Liver (tissue), 9 donors: ENCODE measurements around the gene NDUFS6. TPM values are rescaled to one million over a fixed set of nuclear protein-coding genes. Genes with fewer than 3 reads are reported as not detected.

Source experiments
- DNase-seq: peaks from one replicate; pipeline ENCODE4 v3.0.0-alpha.2; 2017; ENCODE audit warnings: low spot score
- H3K27ac ChIP-seq, 2 donors: one replicate each; pipeline ENCODE4 v1.7.0; 2013; ENCODE audit warnings: inconsistent platforms in 2 of 2, low read length in 2 of 2, control low read depth in 1 of 2, low read depth in 1 of 2, mild to moderate bottlenecking in 1 of 2
- H3K27me3 ChIP-seq, 4 donors: one replicate each; pipeline versions ENCODE4 v1.6.1 to v1.7.0; 2013; ENCODE audit warnings: low read length in 3 of 4, inconsistent platforms in 1 of 4, mild to moderate bottlenecking in 1 of 4, moderate library complexity in 1 of 4; ENCODE audit not compliant: control insufficient read depth in 4 of 4, insufficient read depth in 4 of 4
- H3K36me3 ChIP-seq, 4 donors: one replicate each; pipeline versions ENCODE4 v1.6.1 to v1.7.0; 2013; ENCODE audit warnings: low read length in 3 of 4, mild to moderate bottlenecking in 3 of 4, low read depth in 1 of 4, moderate library complexity in 1 of 4; ENCODE audit not compliant: control insufficient read depth in 4 of 4, insufficient read depth in 3 of 4
- H3K4me1 ChIP-seq, 4 donors: one replicate each; pipeline versions ENCODE4 v1.6.1 to v1.7.0; 2013; ENCODE audit warnings: low read length in 3 of 4, mild to moderate bottlenecking in 3 of 4, moderate library complexity in 1 of 4; ENCODE audit not compliant: control insufficient read depth in 4 of 4, insufficient read depth in 4 of 4
- H3K4me3 ChIP-seq, 3 donors: one replicate each; pipeline versions ENCODE4 v1.6.1 to v1.7.0; 2013; ENCODE audit warnings: low read length in 3 of 3, control low read depth in 1 of 3, low read depth in 1 of 3, mild to moderate bottlenecking in 1 of 3
- H3K9ac ChIP-seq, 2 donors: one replicate each; pipeline ENCODE4 v1.7.0; 2013; ENCODE audit warnings: low read length in 2 of 2, mild to moderate bottlenecking in 2 of 2, moderate library complexity in 2 of 2, control low read depth in 1 of 2, low read depth in 1 of 2
- H3K9me3 ChIP-seq, 4 donors: one replicate each; pipeline versions ENCODE4 v1.6.1 to v1.7.0; 2013; ENCODE audit warnings: low read length in 3 of 4; ENCODE audit not compliant: control insufficient read depth in 4 of 4
- EGR1 ChIP-seq, 2 donors: IDR thresholded peaks; 2 replicates each; pipeline ENCODE4 v1.6.1; 2016 to 2018; ENCODE audit warnings: antibody characterized with exemption in 2 of 2, low read depth in 2 of 2
- FOXA2 ChIP-seq: IDR thresholded peaks from 2 replicates; pipeline ENCODE4 v1.6.1; 2016; ENCODE audit warnings: antibody characterized with exemption
- GABPA ChIP-seq, 2 donors: IDR thresholded peaks in 1 of 2; conservative IDR thresholded peaks in 1 of 2; 2 replicates each; pipeline ENCODE4 v1.6.1; 2016; ENCODE audit warnings: antibody characterized with exemption in 2 of 2, mild to moderate bottlenecking in 1 of 2, moderate library complexity in 1 of 2
- HNF4G ChIP-seq: IDR thresholded peaks from 2 replicates; pipeline ENCODE4 v1.6.1; 2016; ENCODE audit warnings: antibody characterized with exemption
- JUND ChIP-seq, 2 donors: IDR thresholded peaks; 2 replicates each; pipeline ENCODE4 v1.6.1; 2016; ENCODE audit warnings: antibody characterized with exemption in 2 of 2
- NR2F2 ChIP-seq: IDR thresholded peaks from 2 replicates; pipeline ENCODE4 v1.6.1; 2016; ENCODE audit warnings: antibody characterized with exemption
- RAD21 ChIP-seq, 2 donors: IDR thresholded peaks; 2 replicates each; pipeline ENCODE4 v1.6.1; 2016; ENCODE audit warnings: antibody characterized with exemption in 2 of 2, mild to moderate bottlenecking in 2 of 2
- RXRA ChIP-seq, 2 donors: IDR thresholded peaks; 2 replicates each; pipeline ENCODE4 v1.6.1; 2017 to 2018; ENCODE audit warnings: antibody characterized with exemption in 2 of 2, mild to moderate bottlenecking in 1 of 2
- SP1 ChIP-seq: IDR thresholded peaks from 2 replicates; pipeline ENCODE4 v1.6.1; 2018; ENCODE audit warnings: antibody characterized with exemption, mild to moderate bottlenecking
- TAF1 ChIP-seq: conservative IDR thresholded peaks from 2 replicates; pipeline ENCODE4 v1.6.1; 2016; ENCODE audit warnings: antibody characterized with exemption, mild to moderate bottlenecking
- YY1 ChIP-seq: IDR thresholded peaks from 2 replicates; pipeline ENCODE4 v1.6.1; 2016; ENCODE audit warnings: antibody characterized with exemption, mild to moderate bottlenecking
- WGBS: extraction: QIAGEN DNeasy Blood & Tissue Kit; methylation state at CpG from one replicate; pipeline ENCODE4 v1.1.7; 2013; 5-methylcytosine and 5-hydroxymethylcytosine counted together
- polyA plus RNA-seq, 2 donors: library from polyadenylated mRNA; stranded (reverse) in 1 of 2; unstranded in 1 of 2; fragments of 200-250 nt in 1 of 2; fragments of >200 nt in 1 of 2; fragmentation: Nextera tagmentation in 1 of 2; extraction: Ambion mirVana in 1 of 2; gene quantifications; one replicate each; pipeline versions ENCODE4 v1.2.1 to v1.2.3, GENCODE V29; 2013 to 2015
- total RNA-seq, 2 donors: library from RNA; depleted of rRNA; stranded (reverse); fragments of >200 nt; gene quantifications; one replicate each; pipeline ENCODE4 v1.2.3, GENCODE V29; 2014
- TF ChIP-seq, protein P1 (sequence below): fragments of 150-350 bp; IDR thresholded peaks from 2 replicates; pipeline ENCODE4 v1.5.1; 2017; ENCODE audit warnings: improper control_type of control experiment, low read depth, low read length; ENCODE audit not compliant: missing input control
- TF ChIP-seq, protein P2 (sequence below): IDR thresholded peaks from 2 replicates; pipeline ENCODE4 v1.6.1; 2016; ENCODE audit warnings: antibody characterized with exemption, mild to moderate bottlenecking
- TF ChIP-seq, protein P3 (sequence below): IDR thresholded peaks from 2 replicates; pipeline ENCODE4 v1.6.1; 2016; ENCODE audit warnings: antibody characterized with exemption
- TF ChIP-seq, protein P4 (sequence below): IDR thresholded peaks from 2 replicates; pipeline ENCODE4 v1.6.1; 2016; ENCODE audit warnings: antibody characterized with exemption
- TF ChIP-seq, protein P5 (sequence below): IDR thresholded peaks from 2 replicates; pipeline ENCODE4 v1.6.1; 2016; ENCODE audit warnings: antibody characterized with exemption
- donor health status: healthy.
- donor health status: healthy.
- donor health status: healthy.
- donor health status: healthy.
- donor health status: healthy.

Gene NDUFS6
- total and polyA plus RNA-seq, 4 donors: 18.7 to 82.5 (median 47.3) TPM

DNA sequence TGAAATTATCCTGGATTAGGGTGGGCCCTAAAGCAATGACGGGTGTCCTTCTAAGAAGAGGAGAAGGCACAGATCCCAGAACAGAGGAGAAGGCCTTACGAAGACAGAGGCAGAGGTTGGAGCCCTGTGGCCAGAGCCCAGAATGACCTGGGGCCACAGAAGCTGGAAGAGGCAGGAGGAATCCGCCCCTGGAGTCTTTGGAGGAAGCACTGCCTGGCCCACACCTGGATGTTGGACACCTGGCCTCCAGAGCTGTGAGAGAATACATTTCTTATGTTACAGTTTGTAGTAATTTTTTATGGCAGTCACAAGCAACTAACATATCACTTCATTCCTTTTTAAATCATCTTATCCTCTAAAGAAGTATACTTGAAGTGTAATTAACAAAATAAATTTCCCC, 10.0 kb upstream of the NDUFS6 start:
- Histone ChIP-seq H3K4me3 (no peak overlapping the region), H3K9ac (no peak overlapping the region), H3K9me3 (no peaks in the 10 kb centered on the region), H3K27ac (no peak overlapping the region), H3K36me3 (peaks cover 0 to under 1% (median 0%) of the 10 kb centered on the region in 4 donors), H3K27me3 (no peaks in the 10 kb centered on the region), H3K4me1 (no peaks in the 10 kb centered on the region)
- DNase-seq: no peak
- TF ChIP-seq TAF1: no peak
- 78% methylated on average over 3 of the region's 3 CpGs for WGBS

DNA sequence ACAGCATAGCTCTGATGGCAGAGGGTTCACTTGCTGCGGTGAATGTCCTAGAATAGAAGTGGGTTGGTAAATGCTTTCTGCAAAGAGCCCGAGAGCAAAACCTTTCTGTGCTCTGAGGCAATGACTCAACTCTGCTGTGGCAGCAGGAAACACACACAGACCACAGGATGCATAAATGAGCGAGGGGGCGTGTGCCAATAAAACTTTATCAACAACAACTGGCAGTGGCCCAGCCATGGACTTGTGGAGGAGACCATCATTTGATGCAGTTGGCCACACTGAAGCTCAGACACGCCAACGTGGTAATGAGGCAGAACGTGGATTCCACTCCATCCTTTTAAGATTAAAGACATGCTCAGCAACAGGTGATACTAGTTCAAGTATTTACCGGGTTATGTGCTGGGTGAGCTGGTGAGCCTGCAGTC, 8.4 kb upstream of the NDUFS6 start:
- Histone ChIP-seq H3K9me3 (no peaks in the 10 kb centered on the region), H3K27ac (no peak overlapping the region), H3K36me3 (peaks cover 3 to 16% (median 9%) of the 10 kb centered on the region in 4 donors), H3K9ac (no peak overlapping the region), H3K27me3 (no peaks in the 10 kb centered on the region), H3K4me1 (no peaks in the 10 kb centered on the region), H3K4me3 (no peak overlapping the region)
- TF ChIP-seq, protein P1, sequence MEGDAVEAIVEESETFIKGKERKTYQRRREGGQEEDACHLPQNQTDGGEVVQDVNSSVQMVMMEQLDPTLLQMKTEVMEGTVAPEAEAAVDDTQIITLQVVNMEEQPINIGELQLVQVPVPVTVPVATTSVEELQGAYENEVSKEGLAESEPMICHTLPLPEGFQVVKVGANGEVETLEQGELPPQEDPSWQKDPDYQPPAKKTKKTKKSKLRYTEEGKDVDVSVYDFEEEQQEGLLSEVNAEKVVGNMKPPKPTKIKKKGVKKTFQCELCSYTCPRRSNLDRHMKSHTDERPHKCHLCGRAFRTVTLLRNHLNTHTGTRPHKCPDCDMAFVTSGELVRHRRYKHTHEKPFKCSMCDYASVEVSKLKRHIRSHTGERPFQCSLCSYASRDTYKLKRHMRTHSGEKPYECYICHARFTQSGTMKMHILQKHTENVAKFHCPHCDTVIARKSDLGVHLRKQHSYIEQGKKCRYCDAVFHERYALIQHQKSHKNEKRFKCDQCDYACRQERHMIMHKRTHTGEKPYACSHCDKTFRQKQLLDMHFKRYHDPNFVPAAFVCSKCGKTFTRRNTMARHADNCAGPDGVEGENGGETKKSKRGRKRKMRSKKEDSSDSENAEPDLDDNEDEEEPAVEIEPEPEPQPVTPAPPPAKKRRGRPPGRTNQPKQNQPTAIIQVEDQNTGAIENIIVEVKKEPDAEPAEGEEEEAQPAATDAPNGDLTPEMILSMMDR: no peak
- TF ChIP-seq RXRA (IDR thresholded peaks at IDR 0.05): no peak
- TF ChIP-seq RAD21 (IDR thresholded peaks at IDR 0.05): no peak
- TF ChIP-seq YY1: no peak
- no peak for TF ChIP-seq GABPA (IDR thresholded peaks at IDR 0.05 in 1 of 2, conservative IDR thresholded peaks at IDR 0.05 in 1 of 2)
- TF ChIP-seq TAF1: no peak
- no peak for TF ChIP-seq SP1
- TF ChIP-seq, protein P2, sequence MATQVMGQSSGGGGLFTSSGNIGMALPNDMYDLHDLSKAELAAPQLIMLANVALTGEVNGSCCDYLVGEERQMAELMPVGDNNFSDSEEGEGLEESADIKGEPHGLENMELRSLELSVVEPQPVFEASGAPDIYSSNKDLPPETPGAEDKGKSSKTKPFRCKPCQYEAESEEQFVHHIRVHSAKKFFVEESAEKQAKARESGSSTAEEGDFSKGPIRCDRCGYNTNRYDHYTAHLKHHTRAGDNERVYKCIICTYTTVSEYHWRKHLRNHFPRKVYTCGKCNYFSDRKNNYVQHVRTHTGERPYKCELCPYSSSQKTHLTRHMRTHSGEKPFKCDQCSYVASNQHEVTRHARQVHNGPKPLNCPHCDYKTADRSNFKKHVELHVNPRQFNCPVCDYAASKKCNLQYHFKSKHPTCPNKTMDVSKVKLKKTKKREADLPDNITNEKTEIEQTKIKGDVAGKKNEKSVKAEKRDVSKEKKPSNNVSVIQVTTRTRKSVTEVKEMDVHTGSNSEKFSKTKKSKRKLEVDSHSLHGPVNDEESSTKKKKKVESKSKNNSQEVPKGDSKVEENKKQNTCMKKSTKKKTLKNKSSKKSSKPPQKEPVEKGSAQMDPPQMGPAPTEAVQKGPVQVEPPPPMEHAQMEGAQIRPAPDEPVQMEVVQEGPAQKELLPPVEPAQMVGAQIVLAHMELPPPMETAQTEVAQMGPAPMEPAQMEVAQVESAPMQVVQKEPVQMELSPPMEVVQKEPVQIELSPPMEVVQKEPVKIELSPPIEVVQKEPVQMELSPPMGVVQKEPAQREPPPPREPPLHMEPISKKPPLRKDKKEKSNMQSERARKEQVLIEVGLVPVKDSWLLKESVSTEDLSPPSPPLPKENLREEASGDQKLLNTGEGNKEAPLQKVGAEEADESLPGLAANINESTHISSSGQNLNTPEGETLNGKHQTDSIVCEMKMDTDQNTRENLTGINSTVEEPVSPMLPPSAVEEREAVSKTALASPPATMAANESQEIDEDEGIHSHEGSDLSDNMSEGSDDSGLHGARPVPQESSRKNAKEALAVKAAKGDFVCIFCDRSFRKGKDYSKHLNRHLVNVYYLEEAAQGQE: no peak
- no peak for TF ChIP-seq EGR1 (IDR thresholded peaks at IDR 0.05; ENCODE audit: low read depth in 2 of 2)
- no peak for TF ChIP-seq FOXA2
- no peak for TF ChIP-seq HNF4G
- TF ChIP-seq, protein P3, sequence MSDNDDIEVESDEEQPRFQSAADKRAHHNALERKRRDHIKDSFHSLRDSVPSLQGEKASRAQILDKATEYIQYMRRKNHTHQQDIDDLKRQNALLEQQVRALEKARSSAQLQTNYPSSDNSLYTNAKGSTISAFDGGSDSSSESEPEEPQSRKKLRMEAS: no peak
- TF ChIP-seq, protein P4, sequence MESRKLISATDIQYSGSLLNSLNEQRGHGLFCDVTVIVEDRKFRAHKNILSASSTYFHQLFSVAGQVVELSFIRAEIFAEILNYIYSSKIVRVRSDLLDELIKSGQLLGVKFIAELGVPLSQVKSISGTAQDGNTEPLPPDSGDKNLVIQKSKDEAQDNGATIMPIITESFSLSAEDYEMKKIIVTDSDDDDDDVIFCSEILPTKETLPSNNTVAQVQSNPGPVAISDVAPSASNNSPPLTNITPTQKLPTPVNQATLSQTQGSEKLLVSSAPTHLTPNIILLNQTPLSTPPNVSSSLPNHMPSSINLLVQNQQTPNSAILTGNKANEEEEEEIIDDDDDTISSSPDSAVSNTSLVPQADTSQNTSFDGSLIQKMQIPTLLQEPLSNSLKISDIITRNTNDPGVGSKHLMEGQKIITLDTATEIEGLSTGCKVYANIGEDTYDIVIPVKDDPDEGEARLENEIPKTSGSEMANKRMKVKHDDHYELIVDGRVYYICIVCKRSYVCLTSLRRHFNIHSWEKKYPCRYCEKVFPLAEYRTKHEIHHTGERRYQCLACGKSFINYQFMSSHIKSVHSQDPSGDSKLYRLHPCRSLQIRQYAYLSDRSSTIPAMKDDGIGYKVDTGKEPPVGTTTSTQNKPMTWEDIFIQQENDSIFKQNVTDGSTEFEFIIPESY: no peak
- TF ChIP-seq NR2F2: no peak
- TF ChIP-seq, protein P5, sequence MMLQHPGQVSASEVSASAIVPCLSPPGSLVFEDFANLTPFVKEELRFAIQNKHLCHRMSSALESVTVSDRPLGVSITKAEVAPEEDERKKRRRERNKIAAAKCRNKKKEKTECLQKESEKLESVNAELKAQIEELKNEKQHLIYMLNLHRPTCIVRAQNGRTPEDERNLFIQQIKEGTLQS: no peak
- TF ChIP-seq JUND (IDR thresholded peaks at IDR 0.05): no peak
- DNase-seq: no peak
- WGBS: 82% methylated on average over 8 of the region's 8 CpGs
